Measurements from ENCODE around the gene ZBTB9. TPM values are rescaled to one million over a fixed set of nuclear protein-coding genes. Genes with fewer than 3 reads are reported as not detected.

The ZBTB9 gene
- total RNA-seq, 1 experiment from 2014 or later = 14.2 TPM

GRCh38 chr6:33505548-33506370 is 51.4 kb downstream of the ZBTB9 start:
- no peaks in the 10 kb centered on the region for H3K36me3 ChIP-seq (ENCODE audit: control insufficient read depth in 1 of 2, insufficient read depth in 2 of 2, low read length in 2 of 2)
- no peak for ATAC-seq
- H2AFZ ChIP-seq (ENCODE audit: low read depth, low read length, poor library complexity, severe bottlenecking) = peak overlapping the region; percentile 16
- no peak overlapping the region for H3K9ac ChIP-seq (ENCODE audit: low read length)
- H3K9me2 ChIP-seq (ENCODE audit: insufficient read depth) = no peaks in the 10 kb centered on the region
- POLR2A ChIA-PET = no interaction called here
- no peaks in the 10 kb centered on the region for H3K27me3 ChIP-seq (ENCODE audit: insufficient read depth, low read length)
- no peak overlapping the region for H3K4me3 ChIP-seq (replicated peaks in 1 of 2; ENCODE audit: low read depth in 1 of 2, low read length in 2 of 2)
- no peak for DNase-seq (ENCODE audit: low read depth, low spot score)
- RAD21 ChIA-PET (ENCODE audit: low non-redundant PET in 1 of 2, low total read pairs in 2 of 2, uncharacterized antibody in 2 of 2, unreplicated experiment in 2 of 2) = no interaction called here
- TF ChIP-seq TCF7L2 (IDR thresholded peaks at IDR 0.05; ENCODE audit: borderline replicate concordance, extremely low read depth, insufficient read depth, insufficient read length) (no peak), ZFX (IDR thresholded peaks at IDR 0.05) (no peak), YY1 (IDR thresholded peaks at IDR 0.05; ENCODE audit: extremely low read depth, insufficient replicate concordance, low read depth, low read length) (no peak), ELF1 (IDR thresholded peaks at IDR 0.05; ENCODE audit: borderline replicate concordance, low read depth) (no peak), SP1 (IDR thresholded peaks at IDR 0.05; ENCODE audit: low read depth) (no peak), CBX3 (IDR thresholded peaks at IDR 0.05; ENCODE audit: low read depth) (no peak), CEBPB (IDR thresholded peaks at IDR 0.05; ENCODE audit: low read depth) (no peak), FOSL1 (IDR thresholded peaks at IDR 0.05; ENCODE audit: low read depth) (no peak), EZH2 (IDR thresholded peaks at IDR 0.05) (no peak)
- H3K4me2 ChIP-seq (ENCODE audit: low read length) = no peak overlapping the region
- 0 out of 4 replicates have a peak, but pooled peaks cover 0 to 2% of the 10 kb centered on the region in 2 experiments for H3K4me1 ChIP-seq (ENCODE audit: control insufficient read depth in 1 of 2, insufficient read depth in 2 of 2, low read length in 2 of 2)
- no peaks in the 10 kb centered on the region for H3K9me3 ChIP-seq (ENCODE audit: control insufficient read depth in 1 of 2, insufficient read depth in 1 of 2, low read depth in 1 of 2, low read length in 2 of 2)
- no peak overlapping the region for H3K27ac ChIP-seq (ENCODE audit: low read depth, low read length)
- no TSS peak for BruUV-seq (replicated peaks)
- CTCF ChIA-PET = no interaction called here
- no peaks in the 10 kb centered on the region for H3K79me2 ChIP-seq (ENCODE audit: insufficient read depth, low read length)
- intact Hi-C loops (cut with micrococcal nuclease) = no loop called here
- no peaks in the 10 kb centered on the region for H4K20me1 ChIP-seq (ENCODE audit: insufficient read depth)

Small RNA genes lying within 50 kb of the gene (microRNA-seq; reads per million reads assigned to microRNA genes)
- gene MIR5004 (ENCODE audit: borderline number of aligned reads) = not detected

Other genes starting within 250 kb of the ZBTB9 start
- 22.0 TPM for gene HSD17B8, start 249.9 kb upstream of the ZBTB9 start, total RNA-seq (2021; ENCODE audit: unreplicated experiment)
- 45.9 TPM for gene RING1, start 246.1 kb upstream of the ZBTB9 start, total RNA-seq (2021; ENCODE audit: unreplicated experiment)
- gene VPS52, start 182.7 kb upstream of the ZBTB9 start, total RNA-seq (2021; ENCODE audit: unreplicated experiment) = 58.2 TPM
- 4,062 TPM for gene RPS18, start 182.5 kb upstream of the ZBTB9 start, total RNA-seq (2021; ENCODE audit: unreplicated experiment)
- gene B3GALT4, start 177.5 kb upstream of the ZBTB9 start, total RNA-seq (2021; ENCODE audit: unreplicated experiment) = 1.9 TPM
- gene WDR46, start 165.3 kb upstream of the ZBTB9 start, total RNA-seq (2021; ENCODE audit: unreplicated experiment) = 90.6 TPM
- 90.5 TPM for gene PFDN6, start 165.0 kb upstream of the ZBTB9 start, total RNA-seq (2021; ENCODE audit: unreplicated experiment)
- 53.4 TPM for gene RGL2, start 155.6 kb upstream of the ZBTB9 start, total RNA-seq (2021; ENCODE audit: unreplicated experiment)
- gene TAPBP, start 140.5 kb upstream of the ZBTB9 start, total RNA-seq (2021; ENCODE audit: unreplicated experiment) = 80.1 TPM
- gene ZBTB22, start 136.8 kb upstream of the ZBTB9 start, total RNA-seq (2021; ENCODE audit: unreplicated experiment) = 11.7 TPM
- 64.9 TPM for gene DAXX, start 131.6 kb upstream of the ZBTB9 start, total RNA-seq (2021; ENCODE audit: unreplicated experiment)
- 84.7 TPM for gene KIFC1, start 62.8 kb upstream of the ZBTB9 start, total RNA-seq (2021; ENCODE audit: unreplicated experiment)
- gene PHF1, start 43.6 kb upstream of the ZBTB9 start, total RNA-seq (2021; ENCODE audit: unreplicated experiment) = 40.2 TPM
- gene CUTA, start 36.5 kb upstream of the ZBTB9 start, total RNA-seq (2021; ENCODE audit: unreplicated experiment) = 186 TPM
- gene SYNGAP1, start 34.5 kb upstream of the ZBTB9 start, total RNA-seq (2021; ENCODE audit: unreplicated experiment) = 11.5 TPM
- 18.9 TPM for gene BAK1, start 125.7 kb downstream of the ZBTB9 start, total RNA-seq (2021; ENCODE audit: unreplicated experiment)
- gene ITPR3, start 166.7 kb downstream of the ZBTB9 start, total RNA-seq (2021; ENCODE audit: unreplicated experiment) = 103 TPM

All from HCT116 (cell line).